ENCODE results near the gene WNT7B.

Gene WNT7B

DNA sequence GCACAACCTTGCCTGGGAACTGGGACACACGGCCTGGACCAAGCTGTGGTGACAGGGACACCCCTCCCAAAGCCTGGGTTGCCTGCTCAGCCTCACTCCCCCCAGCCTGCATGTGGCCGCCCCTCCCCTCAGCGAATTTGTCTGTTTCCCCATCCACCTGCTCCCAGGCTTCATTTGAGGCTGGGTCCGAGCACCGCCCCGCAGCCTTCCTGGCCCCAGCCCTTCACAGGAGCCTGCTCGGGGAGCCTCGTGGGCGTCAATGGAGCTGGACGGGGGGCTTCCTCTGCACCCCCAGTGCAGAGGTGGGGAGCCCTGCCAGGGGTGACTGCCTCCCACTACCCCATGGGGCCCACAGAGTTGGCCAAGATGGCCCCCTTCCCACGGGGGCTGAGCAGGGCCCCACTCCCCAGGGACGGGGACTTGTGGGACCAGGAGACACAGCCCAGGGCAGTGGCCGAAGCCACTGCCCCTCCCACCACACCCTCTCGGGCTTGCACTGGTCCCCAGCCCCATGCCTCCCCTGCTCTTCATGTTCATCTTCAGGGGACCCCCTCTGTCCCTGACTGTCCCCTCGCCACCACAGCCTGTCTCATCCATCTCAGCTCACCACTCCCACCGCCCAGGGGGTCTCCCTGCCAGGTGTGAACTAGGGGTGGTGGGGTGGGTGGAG lies 91.7 kb downstream of the WNT7B start:
- Mint-ChIP-seq H3K4me1 (peaks cover 6% of the 10 kb centered on the region), H3K27ac (no peak overlapping the region), H3K27me3 (ENCODE audit: low read depth, poor library complexity) (peaks cover 34% of the 10 kb centered on the region), H3K36me3 (ENCODE audit: low read depth) (no peaks in the 10 kb centered on the region), H3K9me3 (no peaks in the 10 kb centered on the region), H3K4me3 (no peak overlapping the region)
- DNase-seq, result no peak
- TF ChIP-seq, protein P1, sequence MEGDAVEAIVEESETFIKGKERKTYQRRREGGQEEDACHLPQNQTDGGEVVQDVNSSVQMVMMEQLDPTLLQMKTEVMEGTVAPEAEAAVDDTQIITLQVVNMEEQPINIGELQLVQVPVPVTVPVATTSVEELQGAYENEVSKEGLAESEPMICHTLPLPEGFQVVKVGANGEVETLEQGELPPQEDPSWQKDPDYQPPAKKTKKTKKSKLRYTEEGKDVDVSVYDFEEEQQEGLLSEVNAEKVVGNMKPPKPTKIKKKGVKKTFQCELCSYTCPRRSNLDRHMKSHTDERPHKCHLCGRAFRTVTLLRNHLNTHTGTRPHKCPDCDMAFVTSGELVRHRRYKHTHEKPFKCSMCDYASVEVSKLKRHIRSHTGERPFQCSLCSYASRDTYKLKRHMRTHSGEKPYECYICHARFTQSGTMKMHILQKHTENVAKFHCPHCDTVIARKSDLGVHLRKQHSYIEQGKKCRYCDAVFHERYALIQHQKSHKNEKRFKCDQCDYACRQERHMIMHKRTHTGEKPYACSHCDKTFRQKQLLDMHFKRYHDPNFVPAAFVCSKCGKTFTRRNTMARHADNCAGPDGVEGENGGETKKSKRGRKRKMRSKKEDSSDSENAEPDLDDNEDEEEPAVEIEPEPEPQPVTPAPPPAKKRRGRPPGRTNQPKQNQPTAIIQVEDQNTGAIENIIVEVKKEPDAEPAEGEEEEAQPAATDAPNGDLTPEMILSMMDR (IDR thresholded peaks at IDR 0.05), result no peak

DNA sequence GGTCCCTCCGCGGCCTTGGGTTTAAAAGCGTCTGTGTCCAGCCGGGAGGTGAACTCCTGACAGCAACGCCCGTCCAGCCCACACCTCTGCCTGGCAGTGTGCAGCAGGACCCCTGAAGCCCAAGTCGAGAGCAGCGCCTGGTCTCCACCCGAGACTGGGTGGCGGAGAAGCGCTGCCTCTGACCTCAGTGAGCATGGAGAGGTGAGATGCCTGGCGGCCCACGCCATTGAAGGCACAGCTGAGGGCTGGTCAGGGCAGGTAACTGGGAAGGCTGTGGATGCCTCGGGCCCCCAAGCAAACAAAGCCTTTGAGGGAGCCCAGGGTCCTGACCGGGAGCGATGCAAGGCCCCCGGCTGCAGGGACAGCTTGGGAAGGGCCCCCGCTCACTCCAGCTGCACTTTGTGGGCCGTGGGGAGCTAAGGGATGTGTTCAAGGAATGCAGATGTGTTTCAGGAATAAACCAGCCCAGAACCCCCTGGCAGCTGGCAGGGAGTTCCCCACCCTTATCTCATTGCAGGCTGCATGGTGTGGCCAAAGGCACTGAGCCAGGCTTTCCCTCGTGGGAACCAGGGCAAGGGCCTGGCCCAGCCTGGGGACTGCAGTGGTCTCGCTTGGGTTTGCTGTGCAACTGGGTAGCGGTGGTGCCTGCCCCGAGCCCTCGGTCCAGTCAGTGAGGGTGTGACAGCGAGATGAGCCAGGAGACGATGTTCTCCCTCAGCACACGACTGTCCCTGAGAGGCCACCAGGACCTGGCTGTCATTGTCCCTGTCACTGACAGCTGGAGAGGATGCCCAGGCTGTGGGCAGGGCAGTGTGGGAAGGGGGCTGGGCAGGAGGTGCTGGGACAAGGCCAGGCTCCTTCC lies 92.5 kb downstream of the WNT7B start:
- no peak overlapping the region for H3K4me3 Mint-ChIP-seq
- H3K36me3 Mint-ChIP-seq (ENCODE audit: low read depth), result no peaks in the 10 kb centered on the region
- H3K4me1 Mint-ChIP-seq, result peaks cover 14% of the 10 kb centered on the region
- peaks cover 42% of the 10 kb centered on the region for H3K27me3 Mint-ChIP-seq (ENCODE audit: low read depth, poor library complexity)
- DNase-seq, result no peak
- TF ChIP-seq, protein P1 (IDR thresholded peaks at IDR 0.05), result no peak
- H3K9me3 Mint-ChIP-seq, result no peaks in the 10 kb centered on the region
- H3K27ac Mint-ChIP-seq, result no peak overlapping the region

DNA sequence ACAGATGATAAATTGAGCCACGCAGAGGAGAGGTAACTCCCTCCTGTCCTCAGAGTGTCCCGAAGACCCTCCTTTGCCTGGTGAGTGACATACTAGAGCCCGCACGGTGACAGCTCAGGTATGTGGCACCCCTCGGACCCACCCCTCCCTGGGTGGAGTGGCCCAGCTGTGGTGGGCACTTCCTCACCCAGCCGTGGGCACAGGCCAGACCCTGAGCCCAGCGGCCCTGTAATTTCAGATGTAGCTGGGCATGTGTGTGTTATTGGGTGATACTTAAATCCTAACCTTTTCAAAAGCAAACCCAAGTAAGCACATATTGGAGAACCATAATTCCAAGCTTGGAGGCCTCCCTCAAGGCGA lies 93.2 kb downstream of the WNT7B start:
- DNase-seq, result no peak
- Mint-ChIP-seq H3K4me1 (peaks cover 15% of the 10 kb centered on the region), H3K36me3 (ENCODE audit: low read depth) (no peaks in the 10 kb centered on the region), H3K9me3 (no peaks in the 10 kb centered on the region), H3K4me3 (no peak overlapping the region), H3K27me3 (ENCODE audit: low read depth, poor library complexity) (peaks cover 47% of the 10 kb centered on the region), H3K27ac (no peak overlapping the region)
- TF ChIP-seq, protein P1 (IDR thresholded peaks at IDR 0.05), result no peak

DNA sequence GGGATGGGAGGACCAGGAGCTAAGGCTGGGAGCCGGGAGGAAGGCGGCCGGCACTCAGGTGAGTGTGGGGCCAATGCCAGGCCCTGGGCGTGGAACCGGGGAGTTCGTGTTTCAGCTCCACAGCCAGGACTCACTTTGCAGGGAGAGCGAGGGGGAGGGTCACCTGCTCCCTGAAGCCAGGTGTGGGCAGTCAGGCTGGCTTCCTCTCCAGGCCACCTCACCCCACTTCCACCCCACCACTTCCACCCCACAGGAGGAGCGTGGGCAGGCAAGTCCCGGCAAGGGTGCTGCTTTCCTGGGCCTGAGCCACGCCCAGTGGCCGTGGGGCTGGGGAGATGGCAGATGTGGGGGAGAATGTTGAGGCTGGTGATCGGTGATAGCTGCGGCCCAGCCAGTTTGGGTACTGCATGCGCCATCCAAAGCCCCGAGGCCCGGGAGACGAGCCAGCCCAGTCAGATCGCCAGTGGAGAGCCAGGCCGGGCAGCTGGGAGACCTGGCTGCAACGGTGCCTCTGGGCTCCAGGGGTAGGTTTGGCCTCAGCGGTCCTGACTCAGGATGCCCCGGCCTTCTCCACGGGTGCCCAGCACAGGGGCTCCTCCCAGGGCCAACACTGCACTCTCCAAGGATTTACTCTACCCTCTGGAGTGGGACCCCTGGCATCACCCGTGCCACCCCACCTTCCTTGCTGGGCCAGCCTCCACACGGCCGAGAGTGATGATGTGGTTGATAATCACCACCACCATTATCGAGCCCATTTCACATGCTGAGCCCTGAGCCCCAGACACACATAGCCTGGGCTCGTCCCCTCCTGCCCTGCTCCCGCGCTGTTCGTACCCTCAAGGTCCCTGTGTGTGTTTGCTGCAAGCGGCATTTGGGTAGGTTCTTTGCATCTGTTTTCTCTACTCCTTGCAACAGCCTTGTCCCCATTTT lies 93.8 kb downstream of the WNT7B start:
- DNase-seq, result no peak
- Mint-ChIP-seq H3K4me1 (peaks cover 22% of the 10 kb centered on the region), H3K36me3 (ENCODE audit: low read depth) (no peaks in the 10 kb centered on the region), H3K4me3 (no peak overlapping the region), H3K9me3 (no peaks in the 10 kb centered on the region), H3K27me3 (ENCODE audit: low read depth, poor library complexity) (peaks cover 53% of the 10 kb centered on the region), H3K27ac (no peak overlapping the region)
- TF ChIP-seq, protein P1 (IDR thresholded peaks at IDR 0.05), result no peak

DNA sequence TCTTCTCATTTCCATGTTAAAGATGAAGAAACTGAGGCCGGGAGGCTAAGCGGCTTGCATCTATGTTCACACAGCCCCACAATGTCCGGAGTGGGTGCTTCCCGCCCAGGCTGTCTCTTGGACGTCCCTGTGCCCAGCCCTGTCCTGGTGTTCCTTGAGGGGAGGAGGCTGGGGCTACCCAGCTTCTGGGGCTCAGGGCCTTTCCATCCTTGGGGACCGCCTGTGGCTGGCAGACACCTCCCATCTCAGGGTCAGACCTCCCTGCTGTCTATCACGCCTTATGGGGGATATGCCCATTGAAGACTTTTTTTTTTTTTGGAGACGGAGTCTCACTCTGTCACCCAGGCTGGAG lies 95.5 kb downstream of the WNT7B start:
- Mint-ChIP-seq H3K27ac (no peak overlapping the region), H3K4me3 (no peak overlapping the region), H3K27me3 (ENCODE audit: low read depth, poor library complexity) (peaks cover 67% of the 10 kb centered on the region), H3K4me1 (peaks cover 34% of the 10 kb centered on the region), H3K36me3 (ENCODE audit: low read depth) (no peaks in the 10 kb centered on the region), H3K9me3 (no peaks in the 10 kb centered on the region)
- no peak for DNase-seq
- TF ChIP-seq, protein P1 (IDR thresholded peaks at IDR 0.05), result no peak

All from nephron progenitor cell (in vitro differentiated cells).